Activated naive CD4-positive, alpha-beta T cell treated with anti-CD3 and anti-CD28 coated beads, Interleukin-2, amount 10 ng/mL, durations not matched to agents 7 days and 5 days (primary cell): ENCODE measurements around the gene WDR20.

ENCODE experiments used
- CTCF ChIA-PET: fragments of 350-600 bp; sonication (Branson Sonifier 250); formaldehyde crosslinking; loops from one replicate; lab custom pipeline; 2021; ENCODE audit warnings: antibody characterized with exemption; lab: Charles Lee
- DNase-seq: peaks from one replicate; pipeline ENCODE4 v3.0.0-alpha.2; 2020
- H3K27ac Mint-ChIP-seq: one replicate; pipeline ENCODE4 v1.8.0; 2021; ENCODE audit warnings: mild to moderate bottlenecking, moderate library complexity, mixed read lengths
- H3K27me3 Mint-ChIP-seq: one replicate; pipeline ENCODE4 v1.8.0; 2021; ENCODE audit warnings: mild to moderate bottlenecking, mixed read lengths
- H3K36me3 Mint-ChIP-seq: one replicate; pipeline ENCODE4 v1.8.0; 2021; ENCODE audit warnings: mixed read lengths
- H3K4me1 Mint-ChIP-seq: one replicate; pipeline ENCODE4 v1.8.0; 2021; ENCODE audit warnings: mixed read lengths
- H3K4me3 Mint-ChIP-seq: one replicate; pipeline ENCODE4 v1.8.0; 2021; ENCODE audit warnings: mild to moderate bottlenecking, moderate library complexity, mixed read lengths
- H3K9me3 Mint-ChIP-seq: one replicate; pipeline ENCODE4 v1.8.0; 2021; ENCODE audit warnings: mixed read lengths

Gene WDR20

DNA sequence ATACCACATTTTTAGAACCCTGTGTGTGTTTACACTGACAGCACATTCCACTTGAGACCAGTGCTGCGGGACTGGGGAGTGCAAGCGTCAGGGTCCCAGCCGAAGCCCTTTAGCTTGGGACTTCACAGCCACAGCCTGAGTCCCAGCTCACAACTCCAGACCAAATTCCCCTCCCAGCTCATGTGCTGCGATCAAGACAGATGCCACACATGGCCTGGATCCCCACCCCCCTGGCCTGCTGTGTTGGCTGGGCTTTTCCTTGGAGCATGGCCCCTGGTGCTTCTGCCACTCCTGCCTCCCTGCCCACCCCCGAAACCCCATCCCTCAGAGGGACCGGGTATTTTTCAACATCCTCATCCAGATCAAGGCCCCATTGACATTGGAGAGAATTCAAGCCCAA, 63.7 kb downstream of the WDR20 start:
- CTCF ChIA-PET, result no interaction called here
- Mint-ChIP-seq H3K9me3 (no peaks in the 10 kb centered on the region), H3K4me1 (peaks cover 41% of the 10 kb centered on the region), H3K27ac (no peak overlapping the region), H3K27me3 (no peaks in the 10 kb centered on the region), H3K36me3 (peaks cover 35% of the 10 kb centered on the region), H3K4me3 (no peak overlapping the region)
- no peak for DNase-seq

DNA sequence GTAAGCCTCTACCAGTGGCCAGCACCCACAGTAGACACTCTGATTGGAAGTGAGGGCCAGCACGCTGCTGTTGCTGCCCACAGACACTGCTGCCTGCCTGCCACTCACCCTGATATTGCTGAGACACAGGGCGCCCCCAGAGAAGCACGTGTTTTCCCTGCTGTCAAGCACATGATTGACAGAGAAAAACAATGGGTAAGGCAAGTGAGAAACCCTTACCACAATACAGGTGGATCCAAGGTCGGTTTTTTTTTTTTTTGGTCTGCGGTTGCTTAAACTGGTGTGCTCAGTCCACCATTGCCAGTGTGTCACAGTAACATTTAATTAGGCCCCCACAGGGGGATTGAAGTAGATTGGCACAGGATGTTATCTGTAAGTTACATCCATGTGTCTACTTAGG, 65.9 kb downstream of the WDR20 start:
- Mint-ChIP-seq H3K36me3 (peaks cover 30% of the 10 kb centered on the region), H3K4me1 (peaks cover 21% of the 10 kb centered on the region), H3K9me3 (no peaks in the 10 kb centered on the region), H3K27ac (no peak overlapping the region), H3K4me3 (no peak overlapping the region), H3K27me3 (no peaks in the 10 kb centered on the region)
- no peak for DNase-seq
- CTCF ChIA-PET, result no interaction called here

DNA sequence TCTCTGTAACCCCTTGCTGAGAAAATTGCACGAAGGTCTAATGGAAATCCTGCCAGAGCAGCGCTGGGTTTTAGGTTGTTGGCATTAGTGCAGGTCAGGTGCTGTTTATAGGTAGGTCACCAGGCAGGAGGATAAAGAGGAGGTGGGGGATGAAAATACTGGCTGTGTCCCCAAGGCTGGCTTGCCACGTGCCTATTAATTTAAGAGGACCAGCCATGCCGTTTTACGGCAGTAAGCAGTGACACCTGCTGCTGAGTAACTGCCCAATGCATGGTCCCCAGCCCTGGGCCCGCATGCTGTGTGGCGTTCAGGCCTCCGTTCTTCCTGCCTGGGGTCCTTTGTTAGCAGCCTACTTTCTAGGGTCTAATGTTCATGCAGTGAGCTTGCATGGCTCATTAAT, 67.2 kb downstream of the WDR20 start:
- Mint-ChIP-seq H3K27ac (no peak overlapping the region), H3K36me3 (peaks cover 30% of the 10 kb centered on the region), H3K4me3 (no peak overlapping the region), H3K9me3 (no peaks in the 10 kb centered on the region), H3K4me1 (peaks cover 8% of the 10 kb centered on the region), H3K27me3 (no peaks in the 10 kb centered on the region)
- CTCF ChIA-PET, result no interaction called here
- no peak for DNase-seq

DNA sequence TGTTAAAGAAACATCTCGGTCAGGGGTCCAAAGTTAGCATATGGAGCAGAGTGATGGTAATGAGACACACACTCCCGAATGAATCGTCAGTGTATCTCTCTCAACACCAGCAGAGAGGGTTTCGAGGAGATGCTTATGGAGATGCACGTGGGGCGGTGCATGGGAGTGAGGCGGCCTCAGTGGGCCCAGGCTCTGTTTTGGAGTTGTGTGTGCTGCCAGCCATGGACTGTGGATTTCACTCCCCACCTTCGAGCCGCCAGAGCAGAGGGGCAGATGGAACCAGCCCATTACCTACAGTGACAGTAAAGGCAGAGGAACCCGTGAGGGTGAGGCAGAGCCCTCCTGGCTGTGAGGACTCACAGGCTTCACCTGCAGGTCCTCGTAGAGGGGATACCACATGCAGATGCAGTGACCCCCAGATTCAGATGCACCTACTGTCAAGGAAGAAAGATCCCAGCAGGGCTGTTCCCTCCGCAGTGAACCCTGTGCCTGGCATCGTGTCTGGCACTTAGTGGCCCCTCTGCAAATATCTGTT, 68.2 kb downstream of the WDR20 start:
- Mint-ChIP-seq H3K4me3 (no peak overlapping the region), H3K27ac (no peak overlapping the region)
- CTCF ChIA-PET, result no interaction called here

DNA sequence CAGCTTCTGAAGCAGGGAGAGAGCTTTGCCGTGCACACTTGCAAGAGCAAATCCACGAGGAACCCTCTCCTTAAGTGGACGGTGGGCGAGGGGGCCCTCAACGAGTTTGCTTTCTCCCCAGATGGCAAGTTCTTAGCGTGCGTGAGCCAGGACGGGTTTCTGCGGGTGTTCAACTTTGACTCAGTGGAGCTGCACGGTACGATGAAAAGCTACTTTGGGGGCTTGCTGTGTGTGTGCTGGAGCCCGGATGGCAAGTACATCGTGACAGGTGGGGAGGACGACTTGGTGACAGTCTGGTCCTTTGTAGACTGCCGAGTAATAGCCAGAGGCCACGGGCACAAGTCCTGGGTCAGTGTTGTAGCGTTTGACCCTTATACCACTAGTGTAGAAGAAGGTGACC, 69.0 kb downstream of the WDR20 start:
- DNase-seq, result no peak
- H3K36me3 Mint-ChIP-seq, result peaks cover 26% of the 10 kb centered on the region
- no peaks in the 10 kb centered on the region for H3K27me3 Mint-ChIP-seq
- no peak overlapping the region for H3K27ac Mint-ChIP-seq
- no peak overlapping the region for H3K4me3 Mint-ChIP-seq
- CTCF ChIA-PET, result no interaction called here
- no peaks in the 10 kb centered on the region for H3K9me3 Mint-ChIP-seq
- peaks cover 3% of the 10 kb centered on the region for H3K4me1 Mint-ChIP-seq

More for the DNA sequence above, 68.2 kb downstream of the WDR20 start:
- no peaks in the 10 kb centered on the region for H3K27me3 Mint-ChIP-seq
- H3K36me3 Mint-ChIP-seq, result peaks cover 27% of the 10 kb centered on the region
- peaks cover 4% of the 10 kb centered on the region for H3K4me1 Mint-ChIP-seq
- H3K9me3 Mint-ChIP-seq, result no peaks in the 10 kb centered on the region
- no peak for DNase-seq

DNA sequence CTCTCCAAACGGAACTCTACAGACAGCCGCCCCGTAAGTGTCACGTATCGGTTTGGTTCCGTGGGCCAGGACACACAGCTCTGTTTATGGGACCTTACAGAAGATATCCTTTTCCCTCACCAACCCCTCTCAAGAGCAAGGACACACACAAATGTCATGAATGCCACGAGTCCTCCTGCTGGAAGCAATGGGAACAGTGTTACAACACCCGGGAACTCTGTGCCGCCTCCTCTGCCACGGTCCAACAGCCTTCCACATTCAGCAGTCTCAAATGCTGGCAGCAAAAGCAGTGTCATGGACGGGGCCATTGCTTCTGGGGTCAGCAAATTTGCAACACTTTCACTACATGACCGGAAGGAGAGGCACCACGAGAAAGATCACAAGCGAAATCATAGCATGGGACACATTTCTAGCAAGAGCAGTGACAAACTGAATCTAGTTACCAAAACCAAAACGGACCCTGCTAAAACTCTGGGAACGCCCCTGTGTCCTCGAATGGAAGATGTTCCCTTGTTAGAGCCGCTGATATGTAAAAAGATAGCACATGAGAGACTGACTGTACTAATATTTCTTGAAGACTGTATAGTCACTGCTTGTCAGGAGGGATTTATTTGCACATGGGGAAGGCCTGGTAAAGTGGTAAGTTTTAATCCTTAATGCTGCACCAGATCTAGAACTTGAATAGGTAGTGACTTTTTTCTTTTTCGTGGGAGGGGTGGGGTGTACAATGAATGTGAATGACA, 69.7 kb downstream of the WDR20 start:
- no peaks in the 10 kb centered on the region for H3K9me3 Mint-ChIP-seq
- no peak overlapping the region for H3K4me3 Mint-ChIP-seq
- no peaks in the 10 kb centered on the region for H3K27me3 Mint-ChIP-seq
- peaks cover 3% of the 10 kb centered on the region for H3K4me1 Mint-ChIP-seq
- H3K27ac Mint-ChIP-seq, result no peak overlapping the region
- DNase-seq, result no peak
- CTCF ChIA-PET, result no interaction called here
- peaks cover 22% of the 10 kb centered on the region for H3K36me3 Mint-ChIP-seq

DNA sequence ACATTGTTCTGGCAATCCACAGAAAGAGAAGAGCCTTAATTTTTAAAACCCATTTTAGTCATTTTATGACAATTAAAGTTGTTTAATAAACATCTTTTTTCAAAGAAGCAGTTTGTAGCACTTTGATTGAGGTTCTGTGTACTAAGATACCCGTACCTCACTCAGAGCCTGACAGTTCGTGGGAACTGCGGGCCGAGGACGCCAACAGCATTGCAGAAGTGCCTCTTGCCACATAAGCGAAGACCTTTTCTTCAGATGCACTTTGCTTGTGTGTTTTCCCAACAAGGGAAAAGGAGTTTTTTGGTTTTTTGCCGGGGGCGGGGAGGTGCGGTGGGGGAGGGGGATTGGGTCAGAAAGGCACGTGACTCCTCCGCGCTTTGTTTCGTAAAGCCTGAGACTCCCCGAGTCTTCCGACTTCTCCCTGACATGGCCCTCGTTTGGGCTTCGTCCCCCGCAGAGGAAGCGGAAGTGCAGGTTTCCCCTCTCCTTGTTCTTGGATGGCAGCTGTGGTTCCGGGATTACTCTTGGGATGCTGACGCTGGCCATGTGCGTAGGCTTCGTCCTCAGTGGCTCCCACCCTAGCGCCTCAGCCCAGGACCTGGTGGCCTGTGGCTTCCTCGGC, 70.8 kb downstream of the WDR20 start:
- peaks cover under 1% of the 10 kb centered on the region for H3K4me1 Mint-ChIP-seq
- CTCF ChIA-PET, result no interaction called here
- no peak for DNase-seq
- H3K27ac Mint-ChIP-seq, result no peak overlapping the region
- H3K36me3 Mint-ChIP-seq, result peaks cover 16% of the 10 kb centered on the region
- H3K4me3 Mint-ChIP-seq, result no peak overlapping the region
- H3K27me3 Mint-ChIP-seq, result no peaks in the 10 kb centered on the region
- no peaks in the 10 kb centered on the region for H3K9me3 Mint-ChIP-seq

DNA sequence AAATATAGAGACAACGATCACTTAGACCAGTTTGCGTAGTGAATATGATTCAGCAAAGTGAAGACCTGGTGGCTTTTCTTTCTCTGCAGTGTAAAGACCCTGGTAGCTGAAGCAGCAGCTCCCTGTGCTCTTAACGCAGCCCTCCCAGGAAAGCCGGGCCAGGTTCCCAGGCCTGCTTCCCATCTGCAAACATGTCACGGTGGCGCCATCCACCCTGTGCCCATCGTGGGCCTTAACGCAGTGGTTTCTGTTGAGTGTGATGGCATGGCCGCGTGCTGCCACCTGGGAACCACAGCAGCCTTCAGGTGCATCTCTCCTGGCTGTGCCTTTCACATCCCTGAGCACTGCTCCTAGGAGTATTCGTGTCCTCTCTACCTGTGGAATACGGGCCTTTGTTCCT, 71.5 kb downstream of the WDR20 start:
- DNase-seq, result no peak
- CTCF ChIA-PET, result no interaction called here
- no peaks in the 10 kb centered on the region for H3K9me3 Mint-ChIP-seq
- H3K27me3 Mint-ChIP-seq, result no peaks in the 10 kb centered on the region
- H3K27ac Mint-ChIP-seq, result no peak overlapping the region
- no peak overlapping the region for H3K4me3 Mint-ChIP-seq
- no peaks in the 10 kb centered on the region for H3K4me1 Mint-ChIP-seq
- H3K36me3 Mint-ChIP-seq, result peaks cover 13% of the 10 kb centered on the region

DNA sequence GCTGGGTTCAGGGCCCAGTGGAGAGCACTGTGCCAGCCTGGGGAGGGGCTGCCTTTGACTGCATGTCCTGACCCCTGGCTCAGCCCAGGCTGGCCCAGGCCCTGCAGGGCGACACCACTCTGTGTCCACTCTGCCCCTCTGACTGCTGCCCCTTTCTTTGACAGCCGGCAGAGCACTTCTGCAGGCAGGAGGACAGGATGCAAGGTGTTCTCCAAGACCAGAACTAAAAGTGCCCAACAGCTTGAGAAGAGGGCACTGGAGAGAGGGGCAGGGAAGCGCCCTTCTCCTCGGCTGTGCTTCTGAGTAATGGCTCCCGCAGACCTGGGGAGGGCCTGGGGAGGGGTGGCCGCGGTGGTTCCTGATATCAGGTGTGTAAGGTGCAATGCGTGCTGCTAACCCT, 72.7 kb downstream of the WDR20 start:
- Mint-ChIP-seq H3K9me3 (no peaks in the 10 kb centered on the region), H3K4me3 (no peak overlapping the region)

DNA sequence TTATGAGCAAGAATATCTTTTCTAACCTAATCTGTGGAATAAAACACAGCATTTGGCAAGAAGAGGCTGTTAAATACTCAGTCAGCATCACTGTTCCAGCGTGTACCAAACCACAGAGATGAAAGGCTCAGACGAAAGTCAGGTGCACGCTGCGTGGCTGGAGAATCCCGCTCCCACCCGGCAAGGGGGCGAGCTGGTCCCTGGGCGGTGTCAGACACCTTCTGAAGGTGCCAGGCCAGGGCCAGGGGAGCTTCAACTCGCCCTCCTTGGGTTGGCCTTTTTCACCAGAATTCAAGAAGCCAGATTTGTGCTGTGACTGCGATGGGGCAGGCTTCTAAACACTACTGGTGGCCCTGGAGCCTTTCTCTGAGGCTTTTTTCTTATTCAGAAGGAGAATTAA, 73.1 kb downstream of the WDR20 start:
- peaks cover 11% of the 10 kb centered on the region for H3K36me3 Mint-ChIP-seq
- CTCF ChIA-PET, result no interaction called here
- no peak overlapping the region for H3K4me3 Mint-ChIP-seq
- no peaks in the 10 kb centered on the region for H3K27me3 Mint-ChIP-seq
- no peaks in the 10 kb centered on the region for H3K9me3 Mint-ChIP-seq
- DNase-seq, result no peak
- H3K27ac Mint-ChIP-seq, result no peak overlapping the region
- no peaks in the 10 kb centered on the region for H3K4me1 Mint-ChIP-seq

More for the DNA sequence above, 72.7 kb downstream of the WDR20 start:
- Mint-ChIP-seq H3K27ac (no peak overlapping the region), H3K4me1 (no peaks in the 10 kb centered on the region), H3K27me3 (no peaks in the 10 kb centered on the region), H3K36me3 (peaks cover 11% of the 10 kb centered on the region)
- no peak for DNase-seq
- CTCF ChIA-PET, result no interaction called here

DNA sequence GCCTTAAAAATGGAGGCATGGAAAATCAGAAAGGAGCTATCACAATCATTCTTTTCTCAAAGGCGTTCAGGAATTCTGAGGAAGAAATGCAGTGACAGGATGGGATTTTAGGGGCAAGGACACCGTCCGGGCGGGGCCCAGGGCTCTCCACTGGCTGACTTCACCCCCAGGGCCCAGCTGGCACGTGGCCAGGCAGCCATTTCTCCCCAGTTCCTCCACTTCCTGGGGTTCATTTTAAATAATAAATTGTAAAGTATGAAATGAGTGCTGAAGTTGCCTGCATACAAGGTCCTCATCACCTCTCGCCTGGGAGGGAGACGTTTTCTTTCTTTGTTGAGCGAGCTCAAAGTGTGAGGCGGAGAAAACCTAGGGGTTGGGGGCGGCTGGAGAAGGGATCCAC, 73.8 kb downstream of the WDR20 start:
- no peak for DNase-seq

DNA sequence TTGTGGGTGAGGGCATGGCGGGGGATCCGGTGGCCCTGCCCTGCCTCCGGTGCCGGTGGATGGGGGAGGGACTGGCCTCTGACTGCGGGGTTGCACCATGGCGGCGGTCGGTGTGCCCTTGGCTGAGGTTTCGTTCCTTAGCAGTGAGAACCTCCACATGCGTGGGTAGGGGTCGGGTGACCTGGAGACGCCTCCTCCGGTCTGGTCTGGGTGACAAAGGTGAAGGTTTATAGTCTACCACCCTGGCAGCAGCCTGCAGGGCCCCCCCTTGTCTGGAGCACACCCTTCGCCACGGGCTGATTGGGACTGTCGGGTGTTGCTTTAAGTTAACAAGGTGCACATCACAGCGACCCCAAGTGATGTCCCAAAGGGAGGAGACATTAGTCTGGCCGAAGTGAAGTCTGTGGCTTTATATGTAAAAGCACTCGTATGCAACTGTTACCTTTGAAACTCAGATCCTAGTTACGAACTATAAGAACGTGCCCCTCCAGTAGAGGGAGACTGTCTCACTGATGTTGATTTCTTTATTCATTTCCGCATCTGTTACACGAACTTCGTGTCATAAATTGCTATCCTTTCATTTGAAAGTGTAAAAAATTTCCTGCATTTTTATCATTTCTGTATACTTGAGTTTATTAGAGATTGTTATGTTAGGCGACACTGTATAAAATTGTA, 74.4 kb downstream of the WDR20 start:
- CTCF ChIA-PET, result no interaction called here
- H3K4me1 Mint-ChIP-seq, result no peaks in the 10 kb centered on the region
- peaks cover 7% of the 10 kb centered on the region for H3K36me3 Mint-ChIP-seq
- H3K27ac Mint-ChIP-seq, result no peak overlapping the region
- no peaks in the 10 kb centered on the region for H3K27me3 Mint-ChIP-seq
- no peak overlapping the region for H3K4me3 Mint-ChIP-seq
- no peak for DNase-seq
- H3K9me3 Mint-ChIP-seq, result no peaks in the 10 kb centered on the region

More for the DNA sequence above, 73.8 kb downstream of the WDR20 start:
- Mint-ChIP-seq H3K4me3 (no peak overlapping the region), H3K36me3 (peaks cover 11% of the 10 kb centered on the region), H3K27ac (no peak overlapping the region), H3K4me1 (no peaks in the 10 kb centered on the region), H3K9me3 (no peaks in the 10 kb centered on the region), H3K27me3 (no peaks in the 10 kb centered on the region)
- CTCF ChIA-PET, result no interaction called here

DNA sequence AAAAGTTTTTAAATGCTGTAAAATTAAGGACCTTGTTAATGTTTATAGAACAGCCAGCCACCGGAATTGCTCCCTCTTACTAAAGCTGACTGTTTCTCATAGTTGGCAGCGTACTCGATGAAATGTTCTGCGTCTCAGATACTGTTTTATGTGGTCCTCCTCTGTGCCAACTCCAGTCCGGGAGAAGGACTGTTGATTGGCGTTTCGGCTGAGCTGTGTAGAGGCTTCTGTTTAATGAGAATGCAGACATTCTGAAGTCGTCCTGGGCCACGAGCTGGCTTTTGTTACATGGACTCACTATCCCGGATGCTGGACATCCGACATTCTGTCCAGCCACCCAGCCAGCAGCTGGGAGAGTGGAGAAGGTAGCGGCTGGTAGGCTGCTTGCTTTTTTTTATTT, 75.4 kb downstream of the WDR20 start:
- DNase-seq, result no peak
- no peak overlapping the region for H3K4me3 Mint-ChIP-seq
- no peak overlapping the region for H3K27ac Mint-ChIP-seq
- H3K27me3 Mint-ChIP-seq, result no peaks in the 10 kb centered on the region
- H3K36me3 Mint-ChIP-seq, result no peaks in the 10 kb centered on the region
- no peaks in the 10 kb centered on the region for H3K9me3 Mint-ChIP-seq
- H3K4me1 Mint-ChIP-seq, result no peaks in the 10 kb centered on the region
- CTCF ChIA-PET, result no interaction called here

DNA sequence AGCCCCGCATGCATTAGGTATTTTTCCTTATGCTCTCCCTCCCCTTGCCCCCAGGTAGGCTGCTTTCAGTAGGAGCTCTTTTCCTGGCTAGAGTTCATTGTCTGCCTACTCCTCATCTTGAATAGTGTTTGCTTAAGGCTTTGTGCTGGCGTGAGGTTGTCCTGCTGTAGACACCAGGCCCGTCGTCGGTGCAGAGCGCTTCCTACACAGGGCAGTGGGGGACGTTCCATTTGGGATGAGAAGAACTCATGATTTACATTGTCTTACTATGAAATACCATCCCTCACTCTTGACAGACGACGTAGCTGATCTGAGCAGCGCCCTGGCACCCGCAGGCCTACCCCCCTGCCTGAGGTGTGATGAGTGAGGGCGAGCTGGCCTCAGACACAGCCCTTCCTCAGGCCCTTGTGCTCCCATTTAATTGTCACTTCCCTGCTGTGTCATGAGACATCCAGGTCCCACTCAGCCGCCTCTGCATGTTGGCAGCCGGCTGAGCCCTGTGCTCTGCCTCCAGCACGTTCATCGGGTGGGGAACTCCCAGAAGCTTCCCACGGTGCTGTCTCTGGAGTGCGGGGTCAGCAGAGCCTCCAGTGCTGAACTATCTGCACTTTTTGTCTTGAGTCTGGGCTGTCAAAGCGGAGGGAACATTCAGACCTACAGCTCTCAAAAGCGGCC, 76.0 kb downstream of the WDR20 start:
- DNase-seq, result no peak
- CTCF ChIA-PET, result interaction anchor here (1.4 kb wide), 1 partner anchor 119 kb away, joined by 4 read pairs; no protein-coding TSS in a partner anchor
- H3K4me3 Mint-ChIP-seq, result no peak overlapping the region
- no peaks in the 10 kb centered on the region for H3K36me3 Mint-ChIP-seq
- H3K9me3 Mint-ChIP-seq, result no peaks in the 10 kb centered on the region
- no peak overlapping the region for H3K27ac Mint-ChIP-seq
- no peaks in the 10 kb centered on the region for H3K4me1 Mint-ChIP-seq
- H3K27me3 Mint-ChIP-seq, result no peaks in the 10 kb centered on the region
